ENCODE results near the gene ELF1. TPM values are rescaled to one million over a fixed set of nuclear protein-coding genes. Genes with fewer than 3 reads are reported as not detected.
A peak's percentile ranks its signal among the peaks of the same experiment; 100 is the strongest.

ELF1 gene
- total and polyA plus RNA-seq, 10 of the 15 experiments (the other 5 are each of a cell fraction or from before 2014, with no cell fraction given), result 43.3 to 97.6 (median 55.7) TPM

DNA sequence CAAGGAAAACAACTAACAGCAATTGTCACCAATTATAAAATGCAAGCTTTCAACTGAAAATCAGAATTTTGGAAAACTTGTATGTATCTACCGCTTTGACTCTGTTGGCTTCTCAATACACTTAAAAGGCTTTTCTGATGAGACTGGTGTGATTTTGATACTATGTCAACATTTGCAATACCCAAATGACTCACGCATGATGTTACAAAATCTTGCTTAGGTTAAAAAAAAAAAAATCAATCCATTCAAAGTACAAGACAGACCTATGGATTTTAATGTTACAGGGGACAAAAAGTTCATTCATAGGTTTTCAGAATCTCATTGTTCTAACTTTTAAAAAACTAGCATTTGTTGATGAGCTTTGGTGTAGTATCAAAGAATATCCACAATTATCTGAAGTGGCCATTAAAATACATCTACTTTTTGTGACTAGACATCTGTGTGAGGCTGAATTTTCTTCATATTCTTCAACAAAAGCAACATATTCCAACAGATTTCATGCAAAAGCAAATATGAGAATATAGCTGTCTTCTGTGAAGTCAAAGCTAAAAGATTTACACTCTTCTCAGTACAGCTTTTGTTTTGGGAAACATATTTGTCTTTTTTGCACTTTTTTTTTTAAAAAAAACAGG, 10.7 kb downstream of the ELF1 start (continued):
- TF ChIP-seq, protein P1, sequence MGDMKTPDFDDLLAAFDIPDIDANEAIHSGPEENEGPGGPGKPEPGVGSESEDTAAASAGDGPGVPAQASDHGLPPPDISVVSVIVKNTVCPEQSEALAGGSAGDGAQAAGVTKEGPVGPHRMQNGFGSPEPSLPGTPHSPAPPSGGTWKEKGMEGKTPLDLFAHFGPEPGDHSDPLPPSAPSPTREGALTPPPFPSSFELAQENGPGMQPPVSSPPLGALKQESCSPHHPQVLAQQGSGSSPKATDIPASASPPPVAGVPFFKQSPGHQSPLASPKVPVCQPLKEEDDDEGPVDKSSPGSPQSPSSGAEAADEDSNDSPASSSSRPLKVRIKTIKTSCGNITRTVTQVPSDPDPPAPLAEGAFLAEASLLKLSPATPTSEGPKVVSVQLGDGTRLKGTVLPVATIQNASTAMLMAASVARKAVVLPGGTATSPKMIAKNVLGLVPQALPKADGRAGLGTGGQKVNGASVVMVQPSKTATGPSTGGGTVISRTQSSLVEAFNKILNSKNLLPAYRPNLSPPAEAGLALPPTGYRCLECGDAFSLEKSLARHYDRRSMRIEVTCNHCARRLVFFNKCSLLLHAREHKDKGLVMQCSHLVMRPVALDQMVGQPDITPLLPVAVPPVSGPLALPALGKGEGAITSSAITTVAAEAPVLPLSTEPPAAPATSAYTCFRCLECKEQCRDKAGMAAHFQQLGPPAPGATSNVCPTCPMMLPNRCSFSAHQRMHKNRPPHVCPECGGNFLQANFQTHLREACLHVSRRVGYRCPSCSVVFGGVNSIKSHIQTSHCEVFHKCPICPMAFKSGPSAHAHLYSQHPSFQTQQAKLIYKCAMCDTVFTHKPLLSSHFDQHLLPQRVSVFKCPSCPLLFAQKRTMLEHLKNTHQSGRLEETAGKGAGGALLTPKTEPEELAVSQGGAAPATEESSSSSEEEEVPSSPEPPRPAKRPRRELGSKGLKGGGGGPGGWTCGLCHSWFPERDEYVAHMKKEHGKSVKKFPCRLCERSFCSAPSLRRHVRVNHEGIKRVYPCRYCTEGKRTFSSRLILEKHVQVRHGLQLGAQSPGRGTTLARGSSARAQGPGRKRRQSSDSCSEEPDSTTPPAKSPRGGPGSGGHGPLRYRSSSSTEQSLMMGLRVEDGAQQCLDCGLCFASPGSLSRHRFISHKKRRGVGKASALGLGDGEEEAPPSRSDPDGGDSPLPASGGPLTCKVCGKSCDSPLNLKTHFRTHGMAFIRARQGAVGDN (IDR thresholded peaks at IDR 0.05), result no peak
- TF ChIP-seq GATAD2B (conservative IDR thresholded peaks at IDR 0.05; ENCODE audit: low read depth) (no peak), JUNB (IDR thresholded peaks at IDR 0.05) (peak; percentile 93), ZSCAN29 (IDR thresholded peaks at IDR 0.05) (no peak), NFXL1 (IDR thresholded peaks at IDR 0.05; ENCODE audit: borderline replicate concordance) (no peak), RFX5 (IDR thresholded peaks at IDR 0.05; ENCODE audit: low read depth, low read length) (no peak), RELA (IDR thresholded peaks at IDR 0.05; ENCODE audit: borderline replicate concordance, partially characterized antibody) (no peak), ZNF217 (IDR thresholded peaks at IDR 0.05) (no peak), MEF2B (IDR thresholded peaks at IDR 0.05; ENCODE audit: partially characterized antibody, poor library complexity, severe bottlenecking) (no peak)
- TF ChIP-seq, protein P2, sequence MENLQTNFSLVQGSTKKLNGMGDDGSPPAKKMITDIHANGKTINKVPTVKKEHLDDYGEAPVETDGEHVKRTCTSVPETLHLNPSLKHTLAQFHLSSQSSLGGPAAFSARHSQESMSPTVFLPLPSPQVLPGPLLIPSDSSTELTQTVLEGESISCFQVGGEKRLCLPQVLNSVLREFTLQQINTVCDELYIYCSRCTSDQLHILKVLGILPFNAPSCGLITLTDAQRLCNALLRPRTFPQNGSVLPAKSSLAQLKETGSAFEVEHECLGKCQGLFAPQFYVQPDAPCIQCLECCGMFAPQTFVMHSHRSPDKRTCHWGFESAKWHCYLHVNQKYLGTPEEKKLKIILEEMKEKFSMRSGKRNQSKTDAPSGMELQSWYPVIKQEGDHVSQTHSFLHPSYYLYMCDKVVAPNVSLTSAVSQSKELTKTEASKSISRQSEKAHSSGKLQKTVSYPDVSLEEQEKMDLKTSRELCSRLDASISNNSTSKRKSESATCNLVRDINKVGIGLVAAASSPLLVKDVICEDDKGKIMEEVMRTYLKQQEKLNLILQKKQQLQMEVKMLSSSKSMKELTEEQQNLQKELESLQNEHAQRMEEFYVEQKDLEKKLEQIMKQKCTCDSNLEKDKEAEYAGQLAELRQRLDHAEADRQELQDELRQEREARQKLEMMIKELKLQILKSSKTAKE (IDR thresholded peaks at IDR 0.05; ENCODE audit: low read depth, poor library complexity, severe bottlenecking), result no peak
